Ovary (tissue), 9 donors: ENCODE data around the gene ADSL. TPM values are rescaled to one million over a fixed set of nuclear protein-coding genes. Genes with fewer than 3 reads are reported as not detected.

Source experiments
- DNase-seq, 5 donors: peaks; one replicate each; pipeline ENCODE4 v3.0.0-alpha.2; 2019 to 2020
- H3K27ac ChIP-seq, 2 donors: fragments of 200-600 bp; one replicate each; pipeline versions ENCODE4 v1.5.1 to v1.8.0; 2019 to 2022
- H3K27me3 ChIP-seq: fragments of 200-600 bp; one replicate; pipeline ENCODE4 v1.8.0; 2022
- H3K36me3 ChIP-seq: fragments of 200-600 bp; sonication (generic); one replicate; pipeline ENCODE4 v1.5.1; 2019
- H3K4me1 ChIP-seq: one replicate; pipeline ENCODE4 v1.8.1; 2013; ENCODE audit warnings: mild to moderate bottlenecking, moderate library complexity; ENCODE audit not compliant: insufficient read depth
- H3K4me3 ChIP-seq: fragments of 200-600 bp; sonication (generic); one replicate; pipeline ENCODE4 v1.5.1; 2017
- H3K9me3 ChIP-seq, 2 donors: fragments of 200-600 bp in 1 of 2; sonication (generic) in 1 of 2; one replicate each; pipeline versions ENCODE4 v1.5.1 to v1.8.1; 2013 to 2019; ENCODE audit warnings: mild to moderate bottlenecking in 1 of 2, moderate library complexity in 1 of 2
- EP300 ChIP-seq: sonication (generic); formaldehyde crosslinking; IDR thresholded peaks from one replicate; pipeline ENCODE4 v1.6.1; 2017; ENCODE audit warnings: antibody characterized with exemption
- POLR2A ChIP-seq: fragments of 450-650 bp; IDR thresholded peaks from one replicate; pipeline ENCODE4 v1.6.1; 2017; ENCODE audit warnings: antibody characterized with exemption, mild to moderate bottlenecking, moderate library complexity
- WGBS, 3 donors: extraction: QIAGEN DNeasy Blood & Tissue Kit in 1 of 3; methylation state at CpG; one replicate each; pipeline versions ENCODE4 v1.1.5 to v1.1.7; 2013 to 2017; 5-methylcytosine and 5-hydroxymethylcytosine counted together
- intact Hi-C, 4 donors: fragments of 100-400 bp; cut with DNase I; formaldehyde crosslinking; loops; one replicate each; pipeline versions ENCODE4 v1.11.0 to v1.15.1; 2022 to 2023
- polyA plus RNA-seq, 2 donors: library from polyadenylated mRNA; stranded (reverse); fragments of 200-250 nt in 1 of 2; fragments of 350-450 nt in 1 of 2; fragmentation: Illumina TruSeq in 1 of 2; extraction: RNeasy Lipid Tissue Mini Kit (QIAGEN cat#74804) in 1 of 2; gene quantifications; one replicate each; pipeline ENCODE4 v1.2.3, GENCODE V29; 2013 to 2014
- total RNA-seq, 7 donors: library from RNA; depleted of rRNA in 2 of 7; stranded (reverse); fragments of >200 nt in 2 of 7; fragmentation: NEBNext Ultra II Directional in 3 of 7; extraction: Animal tissue kit (Norgen Biotek cat#: 25700) in 3 of 7; gene quantifications; one replicate each; pipeline versions ENCODE4 v1.1.0 to v1.2.4, GENCODE V29; 2016 to 2023
- TF ChIP-seq, protein P1 (sequence below), 3 donors: fragments of 450-650 bp in 2 of 3; fragments of 200-600 bp in 1 of 3; IDR thresholded peaks; one replicate each; pipeline versions ENCODE4 v1.5.1 to v1.8.0; 2016 to 2022; ENCODE audit warnings: antibody characterized with exemption in 3 of 3, mild to moderate bottlenecking in 1 of 3
- donor health status: DM: no; HTN: no; CAD: no; lungs with moderate emphysema.
- donor health status: DM: no; HTN: no; CAD: no.
- donor health status: Bipolar disorder and iron deficiency.
- donor health status: DM: yes; HTN: yes; CAD: no.
- donor health status: DM: no; HTN: no; CAD: no.
- donor health status: DM: yes; HTN: yes; CAD: no.

ADSL gene
- total and polyA plus RNA-seq, 9 donors = 45.1 to 63.5 (median 49.7) TPM

DNA sequence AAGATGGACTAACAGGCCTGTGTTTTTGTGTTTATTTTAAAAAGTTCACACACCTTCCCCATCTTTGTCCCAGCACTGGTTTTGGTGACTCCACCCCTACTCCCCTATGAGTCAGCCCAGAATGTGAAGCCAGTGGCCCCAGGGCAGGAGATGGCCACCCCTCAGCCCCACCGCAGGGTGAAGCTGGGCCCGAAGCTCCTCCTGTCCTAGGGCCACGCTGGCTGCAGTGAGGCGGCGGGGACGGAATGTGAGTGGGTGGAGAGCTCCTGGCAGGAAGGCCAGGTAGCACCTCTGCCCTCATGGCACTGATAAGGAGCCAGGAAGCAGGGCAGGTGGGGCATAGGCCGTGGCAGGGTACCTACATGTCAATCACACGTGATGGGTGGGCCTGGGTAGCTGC is 64.0 kb downstream of the ADSL start:
- no peaks in the 10 kb centered on the region for H3K9me3 ChIP-seq
- no peak overlapping the region for H3K27ac ChIP-seq
- TF ChIP-seq POLR2A (no peak), EP300 (no peak)
- TF ChIP-seq, protein P1, sequence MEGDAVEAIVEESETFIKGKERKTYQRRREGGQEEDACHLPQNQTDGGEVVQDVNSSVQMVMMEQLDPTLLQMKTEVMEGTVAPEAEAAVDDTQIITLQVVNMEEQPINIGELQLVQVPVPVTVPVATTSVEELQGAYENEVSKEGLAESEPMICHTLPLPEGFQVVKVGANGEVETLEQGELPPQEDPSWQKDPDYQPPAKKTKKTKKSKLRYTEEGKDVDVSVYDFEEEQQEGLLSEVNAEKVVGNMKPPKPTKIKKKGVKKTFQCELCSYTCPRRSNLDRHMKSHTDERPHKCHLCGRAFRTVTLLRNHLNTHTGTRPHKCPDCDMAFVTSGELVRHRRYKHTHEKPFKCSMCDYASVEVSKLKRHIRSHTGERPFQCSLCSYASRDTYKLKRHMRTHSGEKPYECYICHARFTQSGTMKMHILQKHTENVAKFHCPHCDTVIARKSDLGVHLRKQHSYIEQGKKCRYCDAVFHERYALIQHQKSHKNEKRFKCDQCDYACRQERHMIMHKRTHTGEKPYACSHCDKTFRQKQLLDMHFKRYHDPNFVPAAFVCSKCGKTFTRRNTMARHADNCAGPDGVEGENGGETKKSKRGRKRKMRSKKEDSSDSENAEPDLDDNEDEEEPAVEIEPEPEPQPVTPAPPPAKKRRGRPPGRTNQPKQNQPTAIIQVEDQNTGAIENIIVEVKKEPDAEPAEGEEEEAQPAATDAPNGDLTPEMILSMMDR (IDR thresholded peaks at IDR 0.05) = no peak
- no peak overlapping the region for H3K4me3 ChIP-seq
- peak in 1 of 5 donors; percentile 27 for DNase-seq
- no peaks in the 10 kb centered on the region for H3K4me1 ChIP-seq
- no peaks in the 10 kb centered on the region for H3K27me3 ChIP-seq
- intact Hi-C loops = no loop called here
- H3K36me3 ChIP-seq = no peaks in the 10 kb centered on the region
- 79 to 85% (median 81%) methylated on average over 8 of the region's 8 CpGs for WGBS, 3 donors

DNA sequence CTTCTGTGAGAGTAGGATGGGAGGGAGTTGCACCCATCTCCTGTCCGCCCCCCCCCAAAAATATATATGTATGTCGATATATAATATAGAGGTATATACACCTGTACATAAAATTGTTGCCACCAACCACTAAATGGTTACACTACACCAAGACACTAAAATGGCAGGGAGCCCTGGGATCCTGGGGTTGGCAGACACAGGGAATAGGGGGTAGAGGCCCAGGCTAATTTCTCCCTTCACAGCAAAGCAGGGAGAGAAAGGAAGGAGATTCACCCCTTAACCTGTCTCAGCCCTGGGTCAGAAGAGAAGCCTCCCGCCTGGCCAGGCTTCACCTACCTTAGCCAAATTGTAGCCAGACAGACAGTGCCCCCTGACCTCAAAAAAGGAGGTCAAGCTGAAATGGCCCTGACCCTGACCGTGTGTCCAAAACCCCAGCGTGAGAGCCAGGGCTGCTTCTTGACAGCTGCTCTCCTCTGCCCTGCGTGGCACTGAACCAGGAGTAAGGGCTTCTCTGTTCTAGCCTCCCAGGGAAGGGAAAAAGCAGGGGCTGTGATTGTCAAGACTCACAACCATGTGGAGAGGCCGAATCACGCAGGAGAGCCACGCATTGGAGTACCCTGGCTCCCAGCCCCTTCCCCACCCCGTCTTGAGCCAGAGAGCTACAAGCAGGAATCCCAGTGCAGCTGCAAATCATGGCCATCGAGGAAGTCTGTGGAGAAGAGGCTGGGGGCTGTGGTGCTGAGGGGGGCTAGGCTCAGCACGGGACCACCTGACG is 64.6 kb downstream of the ADSL start:
- no peak for DNase-seq
- WGBS, 3 donors = 74% methylated on average over 13 of the region's 13 CpGs
- no peak overlapping the region for H3K4me3 ChIP-seq
- intact Hi-C loops = no loop called here
- no peak overlapping the region for H3K27ac ChIP-seq
- no peaks in the 10 kb centered on the region for H3K36me3 ChIP-seq
- TF ChIP-seq EP300 (no peak), POLR2A (no peak)
- TF ChIP-seq, protein P1 (IDR thresholded peaks at IDR 0.05) = no peak
- no peaks in the 10 kb centered on the region for H3K27me3 ChIP-seq
- H3K9me3 ChIP-seq = no peaks in the 10 kb centered on the region
- peaks cover 2% of the 10 kb centered on the region for H3K4me1 ChIP-seq

DNA sequence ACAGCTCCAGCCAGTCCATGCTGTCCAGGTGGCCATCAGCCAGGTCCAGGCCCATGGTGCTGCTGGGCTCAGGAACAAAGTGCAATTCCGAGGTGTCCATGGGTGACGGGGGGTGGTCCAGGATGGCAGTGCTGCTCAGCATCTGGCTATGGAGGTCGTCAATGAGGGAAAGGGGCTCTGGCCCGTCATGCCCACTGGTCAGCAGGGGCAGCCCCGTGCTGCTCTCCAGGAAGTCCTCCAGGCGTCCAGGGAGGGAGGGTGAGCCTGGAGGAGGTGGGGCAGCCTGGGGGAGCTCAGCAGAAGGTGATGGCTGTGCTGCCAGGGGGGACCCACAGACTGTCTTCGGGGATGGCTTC is 65.2 kb downstream of the ADSL start:
- no peak for TF ChIP-seq EP300
- TF ChIP-seq, protein P1 (IDR thresholded peaks at IDR 0.05) = no peak
- TF ChIP-seq POLR2A = no peak
- H3K27ac ChIP-seq = no peak overlapping the region
- H3K27me3 ChIP-seq = no peaks in the 10 kb centered on the region
- H3K9me3 ChIP-seq = no peaks in the 10 kb centered on the region
- 71 to 88% (median 84%) methylated on average over 7 of the region's 7 CpGs for WGBS, 3 donors
- H3K4me1 ChIP-seq = peaks cover 2% of the 10 kb centered on the region
- no peak overlapping the region for H3K4me3 ChIP-seq
- intact Hi-C loops = no loop called here
- peak in 1 of 5 donors; percentile 25 for DNase-seq
- no peaks in the 10 kb centered on the region for H3K36me3 ChIP-seq

DNA sequence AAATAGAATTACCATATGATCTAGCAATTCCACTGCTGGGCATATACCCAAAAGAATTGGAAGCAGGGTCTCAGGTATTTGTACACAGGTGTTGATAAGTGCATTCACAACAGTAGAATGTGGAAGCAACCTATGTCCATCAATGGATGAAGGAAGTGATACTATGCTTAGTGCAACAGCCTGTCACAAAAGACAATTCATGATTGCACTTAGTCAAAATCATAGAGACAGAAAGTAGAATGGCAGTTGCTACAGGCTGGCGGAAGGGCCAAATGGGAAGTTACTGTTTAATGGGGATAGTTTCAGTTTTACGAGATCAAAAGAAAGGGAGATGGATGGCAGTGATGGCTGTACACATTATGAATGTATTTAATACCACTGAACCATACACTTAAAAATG is 66.1 kb downstream of the ADSL start:
- 88 to 99% (median 96%) methylated on average over 2 of the region's 2 CpGs for WGBS, 3 donors

More for the DNA sequence above, 66.1 kb downstream of the ADSL start:
- H3K27me3 ChIP-seq = no peaks in the 10 kb centered on the region
- peak in 1 of 5 donors; percentile 3 for DNase-seq
- H3K36me3 ChIP-seq = no peaks in the 10 kb centered on the region
- TF ChIP-seq POLR2A (no peak), EP300 (no peak)
- TF ChIP-seq, protein P1 (IDR thresholded peaks at IDR 0.05) = no peak
- intact Hi-C loops = no loop called here
- no peak overlapping the region for H3K27ac ChIP-seq
- peaks cover 2% of the 10 kb centered on the region for H3K4me1 ChIP-seq
- H3K9me3 ChIP-seq = no peaks in the 10 kb centered on the region
- no peak overlapping the region for H3K4me3 ChIP-seq
